Loucy (cell line): ENCODE measurements around the gene POU2F1.

ENCODE experiments used
- H2AFZ ChIP-seq: fragments of 200-600 bp; sonication (generic); 2 replicates; pipeline ENCODE4 v1.6.0; 2016; ENCODE audit warnings: antibody characterized with exemption, mild to moderate bottlenecking, low read length, moderate library complexity
- H3F3A ChIP-seq: fragments of 200-600 bp; 2 replicates; pipeline ENCODE4 v1.6.0; 2016; ENCODE audit warnings: antibody characterized with exemption, low read depth, mild to moderate bottlenecking
- H3K27me3 ChIP-seq: fragments of 200-600 bp; sonication (generic); 2 replicates; pipeline ENCODE4 v1.6.1; 2014; ENCODE audit warnings: low read length, mild to moderate bottlenecking; ENCODE audit not compliant: insufficient read depth, poor library complexity, severe bottlenecking
- H3K36me3 ChIP-seq: fragments of 200-600 bp; sonication (generic); 2 replicates; pipeline ENCODE4 v1.6.1; 2016; ENCODE audit warnings: low read length; ENCODE audit not compliant: insufficient read depth
- H3K4me1 ChIP-seq: fragments of 200-600 bp; sonication (generic); 2 replicates; pipeline ENCODE4 v1.5.1; 2014; ENCODE audit warnings: low read length, mild to moderate bottlenecking; ENCODE audit not compliant: insufficient read depth, poor library complexity, severe bottlenecking
- H3K4me2 ChIP-seq: fragments of 200-600 bp; sonication (generic); 2 replicates; pipeline ENCODE4 v1.6.0; 2014; ENCODE audit warnings: antibody characterized with exemption, low read length, low read depth, mild to moderate bottlenecking; ENCODE audit not compliant: poor library complexity, severe bottlenecking
- H3K4me3 ChIP-seq: fragments of 200-600 bp; sonication (generic); 2 replicates; pipeline ENCODE4 v1.5.1; 2014; ENCODE audit warnings: low read length, mild to moderate bottlenecking, mixed read lengths; ENCODE audit not compliant: poor library complexity, severe bottlenecking
- H3K79me2 ChIP-seq: fragments of 200-600 bp; sonication (generic); 2 replicates; pipeline ENCODE4 v1.6.1; 2014; ENCODE audit warnings: low read length; ENCODE audit not compliant: insufficient read depth
- H3K9ac ChIP-seq: fragments of 200-600 bp; sonication (generic); 2 replicates; pipeline ENCODE4 v1.6.0; 2014; ENCODE audit warnings: mild to moderate bottlenecking, low read depth, low read length, moderate library complexity; ENCODE audit not compliant: poor library complexity, severe bottlenecking
- H3K9me2 ChIP-seq: fragments of 200-600 bp; sonication (generic); replicated peaks from 2 replicates; pipeline ENCODE4 v1.6.1; 2016; ENCODE audit warnings: low read depth, low read length, mixed read lengths
- H3K9me3 ChIP-seq: fragments of 200-600 bp; sonication (generic); 2 replicates; pipeline ENCODE4 v1.6.1; 2014; ENCODE audit warnings: mild to moderate bottlenecking, antibody characterized with exemption, low read length, low read depth; ENCODE audit not compliant: insufficient read depth
- H4K20me1 ChIP-seq: fragments of 200-600 bp; sonication (generic); 2 replicates; pipeline ENCODE4 v1.6.0; 2014; ENCODE audit warnings: antibody characterized with exemption, low read length, mild to moderate bottlenecking; ENCODE audit not compliant: insufficient read depth, poor library complexity, severe bottlenecking
- EZH2phosphoT487 ChIP-seq: fragments of 200-600 bp; IDR thresholded peaks from 2 replicates; pipeline ENCODE4 v1.6.1; 2018; ENCODE audit warnings: antibody characterized with exemption, mild to moderate bottlenecking, moderate library complexity, borderline replicate concordance
- TF ChIP-seq, protein P1 (sequence below): fragments of 200-600 bp; sonication (generic); conservative IDR thresholded peaks from 2 replicates; pipeline ENCODE4 v1.5.1; 2014; ENCODE audit warnings: mild to moderate bottlenecking, antibody characterized with exemption, low read length

The POU2F1 gene

DNA sequence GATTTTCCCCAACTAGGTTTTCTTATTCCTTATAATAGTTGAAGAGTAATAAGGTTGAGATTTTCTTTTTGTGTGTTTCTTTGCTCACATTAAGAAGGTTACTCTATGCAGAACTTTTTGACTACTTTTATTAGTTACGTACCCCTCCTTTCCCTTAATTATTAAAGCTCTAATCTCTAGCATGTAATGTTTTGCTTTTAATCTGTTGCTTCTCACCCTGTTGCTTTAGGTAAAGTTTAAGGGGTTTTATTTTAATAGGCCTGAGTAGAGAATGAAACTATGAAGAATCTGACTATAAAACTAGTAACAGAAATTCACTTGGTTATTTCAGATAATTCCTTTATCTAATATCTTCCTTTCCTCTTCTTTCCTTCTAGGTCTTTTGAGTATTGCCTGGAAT, 53.4 kb downstream of the POU2F1 start:
- H3K79me2 ChIP-seq, result peaks cover 99% of the 10 kb centered on the region
- H3F3A ChIP-seq, result no peaks in the 10 kb centered on the region
- H3K4me2 ChIP-seq, result no peak overlapping the region
- H3K4me1 ChIP-seq, result peaks cover 29% of the 10 kb centered on the region
- H3K9me3 ChIP-seq, result no peaks in the 10 kb centered on the region
- no peaks in the 10 kb centered on the region for H3K9me2 ChIP-seq
- no peak overlapping the region for H3K4me3 ChIP-seq
- TF ChIP-seq, protein P1, sequence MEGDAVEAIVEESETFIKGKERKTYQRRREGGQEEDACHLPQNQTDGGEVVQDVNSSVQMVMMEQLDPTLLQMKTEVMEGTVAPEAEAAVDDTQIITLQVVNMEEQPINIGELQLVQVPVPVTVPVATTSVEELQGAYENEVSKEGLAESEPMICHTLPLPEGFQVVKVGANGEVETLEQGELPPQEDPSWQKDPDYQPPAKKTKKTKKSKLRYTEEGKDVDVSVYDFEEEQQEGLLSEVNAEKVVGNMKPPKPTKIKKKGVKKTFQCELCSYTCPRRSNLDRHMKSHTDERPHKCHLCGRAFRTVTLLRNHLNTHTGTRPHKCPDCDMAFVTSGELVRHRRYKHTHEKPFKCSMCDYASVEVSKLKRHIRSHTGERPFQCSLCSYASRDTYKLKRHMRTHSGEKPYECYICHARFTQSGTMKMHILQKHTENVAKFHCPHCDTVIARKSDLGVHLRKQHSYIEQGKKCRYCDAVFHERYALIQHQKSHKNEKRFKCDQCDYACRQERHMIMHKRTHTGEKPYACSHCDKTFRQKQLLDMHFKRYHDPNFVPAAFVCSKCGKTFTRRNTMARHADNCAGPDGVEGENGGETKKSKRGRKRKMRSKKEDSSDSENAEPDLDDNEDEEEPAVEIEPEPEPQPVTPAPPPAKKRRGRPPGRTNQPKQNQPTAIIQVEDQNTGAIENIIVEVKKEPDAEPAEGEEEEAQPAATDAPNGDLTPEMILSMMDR, result no peak
- H3K36me3 ChIP-seq, result no peaks in the 10 kb centered on the region
- peaks cover 66% of the 10 kb centered on the region for H4K20me1 ChIP-seq
- no peaks in the 10 kb centered on the region for H3K27me3 ChIP-seq
- H3K9ac ChIP-seq, result no peak overlapping the region
- H2AFZ ChIP-seq, result no peak overlapping the region

DNA sequence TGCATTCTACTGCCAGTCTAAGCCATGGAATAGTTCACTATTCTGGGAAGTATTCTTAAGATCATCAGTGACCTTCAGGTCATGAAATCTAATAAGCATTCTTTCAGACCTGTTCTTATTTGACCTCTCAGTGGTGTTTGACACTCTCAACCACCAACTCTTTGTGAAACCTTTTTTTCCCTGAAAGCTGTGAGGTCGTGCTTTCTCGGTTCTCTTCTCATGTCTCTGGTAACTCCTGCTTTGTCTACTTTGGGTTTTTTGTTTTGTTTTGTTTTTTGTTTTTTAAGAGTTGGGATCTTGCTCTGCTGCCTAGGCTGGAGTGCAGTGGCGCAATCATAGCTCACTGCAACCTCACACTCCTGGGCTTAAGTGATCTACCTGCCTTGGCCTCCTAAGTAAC, 56.3 kb downstream of the POU2F1 start:
- Histone ChIP-seq H3F3A (no peaks in the 10 kb centered on the region), H3K4me2 (no peak overlapping the region), H3K9ac (no peak overlapping the region), H3K4me1 (peaks cover 23% of the 10 kb centered on the region), H3K9me3 (no peaks in the 10 kb centered on the region), H3K27me3 (no peaks in the 10 kb centered on the region), H4K20me1 (peaks cover 52% of the 10 kb centered on the region), H3K79me2 (peaks cover 99% of the 10 kb centered on the region), H3K36me3 (no peaks in the 10 kb centered on the region), H3K4me3 (no peak overlapping the region), H3K9me2 (no peaks in the 10 kb centered on the region), H2AFZ (no peak overlapping the region)
- TF ChIP-seq, protein P1, result no peak
- no peak for TF ChIP-seq EZH2phosphoT487

DNA sequence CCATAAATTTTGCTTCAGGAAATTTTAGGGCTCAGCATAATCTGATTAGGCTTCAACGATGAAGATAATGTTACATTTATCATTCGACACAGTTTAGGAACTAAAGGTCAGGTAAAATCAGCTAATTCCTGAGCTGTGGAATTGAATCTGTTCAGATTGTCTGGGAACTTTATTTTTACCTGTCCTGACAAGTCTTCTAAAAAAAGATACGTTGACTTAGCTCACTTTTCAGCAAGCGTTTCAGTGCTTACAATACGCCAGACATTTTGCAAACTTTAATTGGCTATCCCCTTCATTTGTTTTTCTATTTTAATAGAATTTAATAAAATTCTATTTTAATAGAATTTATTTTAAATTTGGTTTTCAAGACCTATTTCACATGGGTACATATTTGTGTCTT, 57.8 kb downstream of the POU2F1 start:
- no peaks in the 10 kb centered on the region for H3K9me3 ChIP-seq
- peaks cover 45% of the 10 kb centered on the region for H4K20me1 ChIP-seq
- H3K27me3 ChIP-seq, result no peaks in the 10 kb centered on the region
- H3K79me2 ChIP-seq, result peaks cover 98% of the 10 kb centered on the region
- no peak for TF ChIP-seq EZH2phosphoT487
- TF ChIP-seq, protein P1, result no peak
- H3K36me3 ChIP-seq, result no peaks in the 10 kb centered on the region
- no peak overlapping the region for H3K9ac ChIP-seq
- no peaks in the 10 kb centered on the region for H3F3A ChIP-seq
- no peak overlapping the region for H3K4me2 ChIP-seq
- no peak overlapping the region for H3K4me3 ChIP-seq
- peaks cover 8% of the 10 kb centered on the region for H3K4me1 ChIP-seq
- no peaks in the 10 kb centered on the region for H3K9me2 ChIP-seq
- H2AFZ ChIP-seq, result no peak overlapping the region
